GM19467 (cell line): ENCODE data around the gene COL11A2.
"Not testable (repeated sequence)": the region's sequence is repeated elsewhere in the genome, so short reads cannot be mapped to it uniquely, and the experiment has no call there.

ENCODE experiments used
- ATAC-seq: cut with Tn5 transposase; IDR thresholded peaks from one replicate; pipeline ENCODE4 v1.9.1; 2021; ENCODE audit warnings: mild to moderate bottlenecking, moderate library complexity; ENCODE audit not compliant: unreplicated experiment

Gene COL11A2

DNA sequence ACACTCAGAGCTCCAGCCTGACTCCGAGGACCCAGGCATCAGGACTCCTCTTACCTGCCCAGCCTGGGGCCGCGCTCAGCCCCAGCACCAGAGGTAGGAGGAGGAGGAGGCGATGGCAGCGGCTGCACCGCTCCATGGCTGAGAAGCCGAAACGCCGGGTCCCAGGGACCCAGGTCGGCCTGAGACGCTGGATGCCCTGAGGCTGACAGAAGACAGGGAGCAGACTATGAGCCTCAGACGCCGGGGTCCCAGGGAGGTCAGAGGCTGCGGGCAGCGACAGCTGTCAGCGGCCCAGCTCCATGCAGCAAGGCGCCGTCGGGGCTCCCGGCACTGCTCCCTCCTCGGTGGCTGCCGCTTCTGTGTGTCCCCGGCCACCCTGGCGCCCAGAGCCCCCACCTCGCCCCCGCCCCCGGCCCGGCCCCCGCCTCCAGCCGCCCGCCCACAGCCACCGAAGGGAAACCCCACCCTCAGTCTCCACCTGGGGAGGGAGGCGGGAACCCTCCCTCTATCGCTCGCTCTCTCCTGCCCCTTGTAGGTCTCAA is at the start of gene COL11A2:
COL11A2 (minus strand) TSS at position 363 of the 542 bp plus-strand sequence; CDS start at position 136, 227 bp downstream.
- ATAC-seq = no peak

DNA sequence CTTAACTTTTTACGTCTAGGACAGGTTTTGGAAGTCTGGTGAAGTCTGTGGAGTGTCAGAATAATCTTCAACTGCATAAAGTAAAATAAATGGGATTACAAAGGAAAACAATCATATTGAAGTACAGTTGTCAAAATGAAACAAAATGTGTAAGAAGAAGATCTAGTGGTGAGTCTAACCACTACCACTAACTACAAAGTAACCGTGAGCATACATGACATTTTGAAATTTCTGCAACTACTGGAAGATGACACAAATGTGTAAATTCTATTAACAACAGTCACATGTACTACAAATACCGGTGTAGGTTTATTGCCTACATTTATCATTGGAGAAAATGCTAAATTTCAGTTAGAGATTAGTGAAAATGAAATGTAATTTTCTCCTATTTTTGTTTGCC is 49.7 kb upstream of the COL11A2 start:
- no peak for ATAC-seq

DNA sequence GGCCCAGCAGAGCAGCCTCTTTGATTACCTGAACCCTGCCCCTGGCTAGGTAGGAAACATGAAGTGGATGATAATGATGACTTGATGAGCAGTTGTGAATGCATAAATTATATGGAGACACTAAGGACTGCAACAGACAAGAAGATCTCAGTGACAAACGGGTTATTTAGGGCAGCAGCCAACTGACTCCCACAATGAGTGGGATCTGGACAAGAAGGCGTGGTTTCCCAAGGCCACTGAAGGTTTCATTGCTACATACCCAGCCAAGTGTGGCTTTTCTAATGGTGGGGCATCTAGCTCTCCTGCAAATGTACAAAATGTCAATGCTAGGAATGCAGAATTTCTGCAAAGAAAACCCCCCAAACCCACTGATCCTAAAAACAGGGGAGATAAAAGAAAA is 45.5 kb upstream of the COL11A2 start:
- ATAC-seq = no peak

DNA sequence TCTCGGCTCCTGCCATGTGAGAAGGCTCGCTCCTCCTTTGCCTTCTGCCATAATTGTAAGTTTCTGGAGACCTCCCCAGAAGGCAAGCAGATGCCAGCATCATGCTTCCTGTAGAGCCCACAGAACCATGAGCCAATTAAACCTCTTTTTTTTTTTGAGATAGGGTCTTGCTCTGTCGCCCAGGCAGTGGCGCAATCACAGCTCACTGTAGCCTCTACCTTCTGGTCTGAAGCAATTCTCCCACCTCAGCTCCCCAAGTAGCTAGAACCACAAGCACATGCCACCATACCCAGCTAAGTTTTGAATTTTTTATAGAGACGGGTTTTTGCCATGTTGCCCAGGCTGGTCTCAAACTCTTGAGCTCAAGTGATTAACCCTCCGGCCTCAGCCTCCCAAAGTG is 44.6 kb upstream of the COL11A2 start:
- no peak for ATAC-seq

DNA sequence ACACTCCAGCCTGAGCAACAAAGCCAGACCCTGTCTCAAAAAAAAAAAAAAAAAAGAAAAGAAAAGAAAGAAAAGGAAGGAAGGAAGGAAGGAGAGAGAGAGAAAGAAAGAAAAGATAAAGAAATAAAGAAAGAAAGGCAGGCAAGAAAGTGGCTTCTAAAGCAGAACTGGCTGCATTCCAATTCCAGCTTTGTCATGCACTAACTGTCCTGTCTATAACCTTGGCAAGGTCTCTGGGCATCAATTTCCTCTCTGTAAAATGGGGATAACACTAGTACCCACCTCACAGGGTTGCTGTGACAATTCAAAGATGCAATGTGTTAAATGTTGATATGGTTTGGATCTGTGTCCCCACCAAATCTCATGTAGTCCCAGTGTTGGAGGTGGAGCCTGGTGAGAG is 44.1 kb upstream of the COL11A2 start:
- ATAC-seq = no peak

DNA sequence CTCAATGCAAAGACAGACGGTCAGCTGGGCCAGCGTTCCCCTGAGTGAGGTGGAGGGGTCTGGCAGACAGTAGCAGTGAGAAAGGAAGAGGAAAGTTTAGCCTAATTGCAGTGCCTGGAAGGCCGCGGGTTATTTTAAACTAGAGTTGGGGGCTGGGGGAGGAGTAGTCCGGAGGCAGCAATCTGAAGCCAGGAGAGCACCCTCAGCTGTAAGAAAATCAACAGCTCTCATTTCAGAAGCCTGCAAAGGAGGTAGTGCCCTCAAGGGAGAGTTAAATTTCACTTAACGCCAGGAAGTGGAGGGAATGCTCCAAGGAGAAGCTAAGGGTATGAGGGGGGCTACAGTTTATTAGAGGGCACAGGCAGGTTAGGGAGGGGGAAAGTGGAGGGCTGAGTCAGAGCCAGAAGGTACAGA is 43.0 kb upstream of the COL11A2 start:
- ATAC-seq = no peak

DNA sequence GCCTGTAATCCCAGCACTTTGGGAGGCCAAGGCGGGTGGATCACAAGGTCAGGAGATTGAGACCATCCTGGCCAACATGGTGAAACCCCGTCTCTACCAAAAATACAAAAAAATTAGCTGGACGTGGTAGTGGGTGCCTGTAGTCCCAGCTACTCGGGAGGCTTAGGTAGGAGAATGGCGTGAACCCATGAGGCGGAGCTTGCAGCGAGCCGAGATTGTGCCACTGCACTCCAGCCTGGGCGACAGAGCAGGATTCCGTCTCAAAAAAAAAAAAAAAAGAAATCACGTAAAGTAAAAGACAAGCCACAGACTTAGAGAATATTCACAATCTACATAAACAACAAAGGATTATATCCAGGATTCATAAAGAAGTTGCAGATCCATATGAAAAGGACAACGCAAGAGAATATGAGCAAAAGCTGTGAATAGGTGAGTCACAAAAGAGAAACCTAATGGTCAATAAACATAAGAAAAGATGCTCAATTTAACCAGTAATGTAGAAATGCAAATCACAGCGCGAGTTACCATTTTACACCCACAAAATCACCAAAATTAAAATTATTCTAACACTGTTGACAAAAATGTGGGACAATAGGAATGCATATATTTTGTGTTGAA is 34.3 kb upstream of the COL11A2 start:
- not testable (repeated sequence) for ATAC-seq

DNA sequence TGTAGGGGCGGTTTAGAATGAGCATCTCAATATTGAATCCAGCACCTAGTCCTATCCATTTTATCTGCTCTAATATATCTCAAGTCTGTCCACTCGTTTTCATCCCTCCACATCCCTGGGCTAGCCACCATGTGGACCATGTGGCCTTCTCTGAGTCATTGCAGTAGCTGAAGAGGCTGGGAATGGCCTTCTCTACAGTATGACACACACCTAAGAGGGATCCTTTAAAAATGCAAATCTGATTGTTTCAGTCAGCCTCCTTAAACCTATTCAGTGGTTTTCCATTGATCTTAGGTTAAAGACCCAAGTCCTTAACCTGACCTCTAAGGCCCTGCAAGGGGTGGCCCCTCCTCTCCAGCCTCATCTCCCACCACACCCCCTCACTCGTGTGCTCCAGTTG is 25.4 kb upstream of the COL11A2 start:
- ATAC-seq = no peak

DNA sequence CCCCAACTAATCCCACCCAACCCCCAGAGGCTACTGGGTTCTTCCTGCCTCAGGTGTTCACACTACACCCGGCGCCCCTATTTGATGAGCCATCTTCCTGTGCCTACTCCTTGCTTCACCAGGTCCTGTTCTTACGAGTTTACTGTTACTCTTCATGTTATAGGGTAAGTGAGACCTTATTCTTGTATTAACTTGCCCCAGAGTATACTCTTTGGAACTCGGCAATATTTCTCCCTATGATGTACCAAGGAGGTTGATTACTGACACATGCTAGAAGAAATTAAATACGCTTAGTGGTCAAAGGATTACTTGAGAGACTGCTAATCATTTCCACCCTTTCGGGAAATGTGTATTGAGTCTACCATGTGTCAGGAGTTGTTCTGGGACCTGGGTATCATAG is 25.0 kb upstream of the COL11A2 start:
- ATAC-seq = no peak

DNA sequence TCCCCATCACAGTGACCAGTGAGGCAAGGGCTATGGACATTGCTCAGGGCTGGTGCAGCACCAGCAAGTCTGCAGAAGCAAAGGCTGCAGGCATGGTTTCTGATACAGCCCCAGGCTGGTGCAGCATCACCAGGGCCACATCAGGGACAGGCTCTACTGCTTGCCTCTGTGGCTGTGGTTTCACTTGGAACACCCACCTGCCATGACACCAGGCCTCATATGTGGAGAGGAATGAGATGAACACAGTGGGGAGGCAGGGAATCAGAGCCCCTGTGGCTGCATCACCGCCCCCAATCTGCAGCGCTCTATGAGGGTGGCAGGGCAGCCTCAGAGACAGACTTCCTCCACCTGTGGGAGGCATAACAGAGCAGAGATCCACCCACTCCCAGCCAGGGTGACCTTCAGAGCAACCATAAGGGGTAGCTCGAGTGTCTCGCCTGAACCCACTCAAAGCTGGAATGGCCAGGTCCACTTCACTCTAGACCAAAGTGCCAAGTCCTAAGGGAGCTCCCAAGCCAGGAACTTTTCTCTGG is 23.9 kb upstream of the COL11A2 start:
- ATAC-seq = no peak

DNA sequence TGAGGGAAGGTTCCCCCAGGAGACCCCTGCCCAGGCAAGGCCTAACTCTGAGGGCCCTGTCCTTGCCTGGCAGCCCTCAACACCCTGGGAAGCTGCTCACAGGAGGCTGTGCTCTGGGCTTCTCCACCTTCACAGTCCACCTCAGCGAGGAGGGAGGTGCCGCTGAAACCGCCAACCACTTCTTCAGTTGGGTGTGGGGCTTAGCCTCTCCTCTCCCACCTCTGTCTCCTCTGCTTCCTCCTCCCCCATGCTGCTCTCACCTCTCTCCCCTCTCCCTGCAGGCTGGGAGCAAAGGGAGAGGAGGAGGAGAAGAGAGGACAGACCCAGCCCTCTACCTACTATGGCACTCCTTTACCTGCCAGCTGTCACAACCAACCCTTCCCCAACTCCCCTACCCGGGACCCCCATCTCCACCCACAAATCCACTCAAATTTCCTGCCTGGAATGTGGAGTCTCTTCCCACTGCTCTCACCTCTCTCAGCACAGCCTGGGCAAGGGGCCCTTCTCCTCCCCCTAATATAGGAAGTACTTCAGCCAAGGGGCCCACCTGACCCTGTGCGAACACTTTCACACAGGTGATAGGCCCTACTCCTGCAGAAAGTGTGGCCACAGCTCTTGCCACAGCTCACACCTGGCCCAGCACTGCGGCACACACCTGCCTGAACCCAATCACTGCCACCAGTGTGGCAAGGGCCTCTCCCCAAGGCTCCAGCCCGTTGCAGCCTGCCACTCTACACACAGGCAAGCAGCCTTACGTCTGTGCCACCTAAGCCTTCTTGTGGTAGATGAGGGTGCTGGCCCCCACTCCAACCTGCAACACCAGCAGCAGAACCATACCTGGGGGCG is 23.2 kb upstream of the COL11A2 start:
- ATAC-seq = no peak

DNA sequence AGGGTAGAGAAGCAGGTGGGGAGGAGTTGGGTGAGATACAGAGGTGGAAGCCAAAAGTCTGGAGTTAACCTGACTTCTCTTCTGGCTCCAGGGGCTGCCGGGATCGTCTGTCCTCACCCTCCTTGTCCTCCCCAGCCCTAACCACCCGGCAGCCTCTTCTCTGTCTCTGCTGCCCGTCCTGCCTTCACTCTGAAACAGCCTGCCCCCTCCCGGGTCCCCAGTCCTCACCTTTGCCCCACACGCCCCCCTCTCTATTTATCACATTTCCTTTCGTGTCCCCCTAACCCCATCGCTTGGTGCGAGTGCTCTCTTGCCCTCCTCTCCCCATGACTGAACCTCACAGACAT is 21.7 kb upstream of the COL11A2 start:
- ATAC-seq = no peak

DNA sequence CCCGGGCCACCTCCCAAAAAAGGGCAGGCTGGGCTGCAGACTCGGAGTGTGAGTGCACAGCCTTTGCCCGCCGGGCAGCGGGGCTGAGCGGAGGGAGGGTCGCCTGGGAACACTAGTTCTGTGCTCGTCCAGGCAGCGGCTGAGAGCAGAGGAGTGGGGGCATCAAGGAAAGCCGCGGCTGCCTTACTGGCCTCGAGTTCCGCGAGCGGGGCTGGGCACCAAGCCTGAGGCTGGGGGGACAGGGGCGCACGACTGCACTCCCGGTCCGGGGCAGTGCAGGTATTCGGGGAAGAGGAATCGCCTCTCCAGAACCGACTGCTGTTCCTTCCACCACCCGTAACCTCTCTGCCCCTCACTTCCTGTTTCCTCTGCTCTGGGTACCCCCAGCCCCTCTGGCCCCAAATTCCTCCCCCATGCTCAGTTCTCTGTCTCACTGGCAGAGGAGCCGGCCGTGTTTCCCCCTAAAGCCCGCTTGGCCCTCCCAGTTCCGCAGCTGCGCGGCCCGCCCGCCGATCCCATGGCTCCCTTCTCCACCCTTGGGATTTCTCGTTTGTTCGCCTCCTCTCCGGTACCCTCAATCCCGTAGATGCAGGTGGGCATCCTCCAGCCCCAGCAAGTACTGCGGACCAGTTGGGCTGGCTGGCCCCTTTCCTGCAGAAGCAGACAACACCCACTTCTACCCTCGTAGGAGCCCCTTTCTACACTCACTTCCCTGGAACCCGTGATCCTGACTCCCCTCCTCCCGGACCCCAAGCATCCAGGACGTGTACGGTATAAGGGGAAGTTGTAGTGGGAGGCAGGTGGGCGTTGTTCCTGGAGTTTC is 21.1 kb upstream of the COL11A2 start:
- ATAC-seq = no peak

DNA sequence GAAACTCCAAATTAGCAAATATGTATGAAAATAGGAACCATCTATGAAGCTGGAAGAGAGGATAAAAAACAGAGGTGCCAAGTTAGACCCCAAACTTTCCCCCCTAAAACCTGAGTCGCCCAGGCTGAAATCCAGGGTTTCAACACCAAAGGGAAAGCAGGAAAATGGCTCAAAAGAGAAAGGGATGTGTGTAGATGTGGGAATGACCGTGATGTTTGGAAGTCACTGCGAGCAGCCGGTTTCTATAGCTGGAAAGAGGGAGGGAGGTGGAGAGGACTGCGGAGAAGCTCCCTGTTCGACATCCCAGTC is 20.5 kb upstream of the COL11A2 start:
- ATAC-seq = no peak

DNA sequence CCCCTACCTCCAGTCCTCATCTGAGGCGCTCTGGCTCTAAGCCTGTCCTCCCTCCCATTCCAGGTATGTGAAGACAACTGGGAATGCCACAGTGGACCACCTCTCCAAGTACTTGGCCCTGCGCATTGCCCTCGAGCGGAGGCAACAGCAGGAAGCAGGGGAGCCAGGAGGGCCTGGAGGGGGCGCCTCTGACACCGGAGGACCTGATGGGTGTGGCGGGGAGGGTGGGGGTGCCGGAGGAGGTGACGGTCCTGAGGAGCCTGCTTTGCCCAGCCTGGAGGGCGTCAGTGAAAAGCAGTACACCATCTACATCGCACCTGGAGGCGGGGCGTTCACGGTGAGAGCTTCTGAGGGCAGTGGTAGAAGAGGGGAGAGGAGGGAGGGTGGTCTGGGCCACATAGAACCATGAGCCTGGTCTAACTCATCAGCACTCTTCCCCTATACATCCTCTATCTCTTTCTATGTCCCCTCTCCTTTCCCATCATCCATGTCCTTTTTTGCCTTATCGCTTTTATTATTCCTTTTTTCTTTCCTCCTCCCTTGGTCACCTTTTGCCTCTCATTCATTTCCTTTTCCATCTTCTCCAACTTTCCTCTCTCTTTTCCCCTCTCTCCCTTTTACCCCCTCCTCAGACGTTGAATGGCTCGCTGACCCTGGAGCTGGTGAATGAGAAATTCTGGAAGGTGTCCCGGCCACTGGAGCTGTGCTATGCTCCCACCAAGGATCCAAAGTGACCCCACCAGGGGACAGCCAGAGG is 19.6 kb upstream of the COL11A2 start:
- ATAC-seq = no peak

DNA sequence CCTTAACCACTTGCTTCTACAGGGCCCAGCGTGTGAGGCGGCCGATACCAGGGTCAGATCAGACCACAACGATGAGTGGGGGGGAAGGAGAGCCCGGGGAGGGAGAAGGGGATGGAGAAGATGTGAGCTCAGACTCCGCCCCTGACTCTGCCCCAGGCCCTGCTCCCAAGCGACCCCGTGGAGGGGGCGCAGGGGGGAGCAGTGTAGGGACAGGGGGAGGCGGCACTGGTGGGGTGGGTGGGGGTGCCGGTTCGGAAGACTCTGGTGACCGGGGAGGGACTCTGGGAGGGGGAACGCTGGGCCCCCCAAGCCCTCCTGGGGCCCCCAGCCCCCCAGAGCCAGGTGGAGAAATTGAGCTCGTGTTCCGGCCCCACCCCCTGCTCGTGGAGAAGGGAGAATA is 18.9 kb upstream of the COL11A2 start:
- no peak for ATAC-seq

DNA sequence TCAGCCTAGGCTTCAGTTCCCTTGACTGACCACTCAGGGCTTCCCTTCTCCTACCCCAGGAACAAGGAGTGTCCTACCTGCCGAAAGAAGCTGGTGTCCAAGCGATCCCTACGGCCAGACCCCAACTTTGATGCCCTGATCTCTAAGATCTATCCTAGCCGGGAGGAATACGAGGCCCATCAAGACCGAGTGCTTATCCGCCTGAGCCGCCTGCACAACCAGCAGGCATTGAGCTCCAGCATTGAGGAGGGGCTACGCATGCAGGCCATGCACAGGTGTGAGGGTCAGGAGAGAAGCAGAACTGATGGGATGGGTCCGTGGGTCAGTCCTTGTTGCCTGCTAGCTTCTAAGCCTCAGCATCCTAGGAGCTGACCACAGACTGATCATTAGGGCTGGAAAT is 17.6 kb upstream of the COL11A2 start:
- no peak for ATAC-seq

DNA sequence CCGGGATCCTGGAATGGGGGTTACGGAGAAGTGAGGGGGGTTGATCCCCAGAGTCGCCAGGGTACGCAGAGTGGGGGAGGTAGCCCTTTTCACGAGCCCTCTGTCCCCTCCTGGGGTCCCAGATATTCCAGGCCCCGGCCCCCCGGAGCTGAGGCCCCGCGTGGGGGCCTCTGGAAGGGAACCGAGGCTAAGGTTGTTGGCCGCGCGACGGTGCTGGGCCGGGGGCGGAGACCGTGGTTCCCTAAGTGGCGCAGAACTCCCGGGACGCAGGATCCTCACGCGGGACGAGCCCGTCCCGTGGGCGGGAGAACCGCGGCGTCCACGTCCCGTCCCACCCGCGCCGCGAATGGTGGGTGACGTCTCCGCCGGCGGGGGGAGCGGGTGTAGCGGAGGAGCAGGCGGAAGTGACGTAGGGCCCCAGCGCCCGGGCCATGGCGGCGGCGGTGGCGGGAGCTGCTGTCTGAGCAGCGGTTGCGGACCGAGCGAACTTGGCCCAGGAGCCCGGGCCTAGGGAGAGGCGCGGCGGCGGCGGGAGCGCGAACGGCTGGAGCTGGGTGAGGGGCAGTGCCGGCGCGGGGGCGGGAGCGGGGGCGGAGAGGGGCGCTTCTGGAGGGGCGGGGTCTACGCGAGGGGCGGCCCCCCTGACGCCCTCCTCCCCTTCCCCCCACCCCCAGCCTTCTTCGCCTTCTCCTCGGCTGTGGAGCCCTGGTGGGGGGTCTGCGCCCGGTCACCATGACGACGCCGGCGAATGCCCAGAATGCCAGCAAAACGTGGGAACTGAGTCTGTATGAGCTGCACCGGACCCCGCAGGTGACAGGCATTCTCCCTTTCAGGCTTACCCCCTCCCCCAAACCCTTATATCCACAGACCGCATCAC is 16.1 kb upstream of the COL11A2 start, which contains the start of gene RING1:
RING1 (plus strand) TSS at position 410 of the 877 bp plus-strand sequence; CDS start at position 733, 323 bp downstream.
- ATAC-seq = peak; percentile 46

DNA sequence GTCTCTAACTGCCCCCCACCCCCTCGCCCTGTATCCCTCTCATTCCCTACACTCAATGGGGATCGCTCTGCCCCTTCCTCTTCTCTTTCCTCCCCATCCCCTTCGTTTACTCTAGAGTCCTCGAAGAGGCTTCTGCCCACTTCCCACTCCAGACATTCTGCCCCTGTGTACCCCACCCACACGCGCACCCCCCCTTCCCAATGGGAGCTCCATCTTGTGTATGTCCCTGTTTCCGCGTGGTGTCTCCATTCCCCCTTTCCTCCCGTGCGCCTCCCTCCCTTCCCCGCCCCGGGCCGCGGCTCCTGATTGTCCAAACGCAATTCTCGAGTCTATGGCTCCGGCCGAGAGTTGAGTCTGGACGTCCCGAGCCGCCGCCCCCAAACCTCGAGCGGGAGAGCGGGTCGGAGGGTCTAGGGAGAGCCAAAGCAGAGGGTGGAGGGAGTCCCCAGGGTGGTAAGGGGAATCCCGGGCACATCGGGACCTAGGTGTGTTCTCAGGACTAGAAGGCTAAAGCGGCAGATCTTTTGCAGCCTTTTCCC is 15.4 kb upstream of the COL11A2 start:
- ATAC-seq = no peak
